CD4-positive, alpha-beta T cell treated with Interleukin-17A for 4 hours (primary cell): ENCODE data around the gene RUNDC3A.
"Not testable (repeated sequence)": the region's sequence is repeated elsewhere in the genome, so short reads cannot be mapped to it uniquely, and the experiment has no call there.

ENCODE experiments used
- DNase-seq: peaks from one replicate; pipeline ENCODE4 v3.0.0-alpha.2; 2020; ENCODE audit warnings: mixed read lengths

The RUNDC3A gene

GRCh38 chr17:44321246-44322120 lies 13.1 kb downstream of the RUNDC3A start:
- no peak for DNase-seq

DNA sequence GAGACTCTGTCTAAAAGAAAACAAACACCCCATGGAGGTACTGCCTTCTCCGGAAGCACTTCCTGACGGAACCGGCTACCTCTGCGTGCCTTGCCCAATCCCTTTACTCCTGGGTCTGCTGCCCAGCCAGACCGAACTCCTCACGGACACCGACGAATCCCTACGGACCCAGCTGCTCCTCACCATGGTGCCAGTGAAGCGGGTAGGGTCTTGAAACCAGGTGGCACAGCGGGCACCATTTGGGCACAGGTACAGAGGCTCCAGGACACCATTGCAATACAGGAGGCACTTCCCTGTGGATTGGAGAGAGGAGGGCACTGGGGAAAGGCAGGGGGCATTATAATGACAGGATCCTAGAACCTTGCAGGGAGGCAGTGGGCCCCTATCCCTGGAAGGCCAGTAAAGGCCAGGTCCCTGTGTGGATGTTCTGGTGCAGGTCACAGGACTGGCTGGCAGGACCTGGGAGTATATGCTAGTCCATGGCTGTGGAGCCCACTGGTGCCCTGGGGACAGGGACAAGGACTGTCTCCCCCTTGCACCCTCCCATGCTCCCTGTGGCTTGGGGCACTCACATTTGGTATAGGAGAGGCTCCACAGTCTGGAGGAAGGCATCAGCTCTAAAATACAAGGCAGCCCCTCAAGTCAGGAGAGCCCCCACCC lies 14.0 kb downstream of the RUNDC3A start:
- DNase-seq: no peak

DNA sequence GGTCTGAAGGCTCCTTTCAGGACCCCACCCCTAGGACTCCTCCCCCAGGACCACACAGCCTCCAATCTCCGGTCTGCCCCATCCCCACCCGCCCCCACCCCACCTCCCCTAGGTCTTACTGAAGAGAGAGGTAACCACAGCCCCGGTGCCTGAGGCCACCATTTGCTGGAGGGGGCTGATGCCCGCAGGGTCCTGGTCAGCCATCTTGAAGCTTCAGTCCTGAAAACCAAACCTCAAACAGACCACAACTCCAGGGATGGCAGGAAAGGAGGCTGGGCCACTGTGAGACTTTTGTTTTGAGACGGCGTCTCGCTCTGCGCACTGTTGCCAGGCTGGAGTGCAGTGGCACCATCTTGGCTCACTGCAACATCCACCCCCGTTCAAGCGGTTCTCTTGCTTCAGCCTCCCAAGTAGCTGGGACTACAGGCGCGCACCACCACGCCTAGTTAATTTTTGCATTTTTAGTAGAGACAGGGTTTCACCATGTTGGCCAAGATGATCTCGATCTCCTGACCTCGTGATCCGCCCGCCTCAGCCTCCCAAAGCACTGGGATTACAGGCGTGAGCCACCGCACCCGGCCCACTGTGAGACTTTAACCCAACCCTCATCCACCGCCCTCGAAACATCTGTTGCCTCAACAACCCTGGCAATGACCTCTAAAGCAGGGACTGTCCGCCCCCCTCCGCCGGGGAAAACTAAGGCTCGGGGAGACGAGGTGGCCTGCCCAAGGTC lies 15.1 kb downstream of the RUNDC3A start:
- DNase-seq: no peak

DNA sequence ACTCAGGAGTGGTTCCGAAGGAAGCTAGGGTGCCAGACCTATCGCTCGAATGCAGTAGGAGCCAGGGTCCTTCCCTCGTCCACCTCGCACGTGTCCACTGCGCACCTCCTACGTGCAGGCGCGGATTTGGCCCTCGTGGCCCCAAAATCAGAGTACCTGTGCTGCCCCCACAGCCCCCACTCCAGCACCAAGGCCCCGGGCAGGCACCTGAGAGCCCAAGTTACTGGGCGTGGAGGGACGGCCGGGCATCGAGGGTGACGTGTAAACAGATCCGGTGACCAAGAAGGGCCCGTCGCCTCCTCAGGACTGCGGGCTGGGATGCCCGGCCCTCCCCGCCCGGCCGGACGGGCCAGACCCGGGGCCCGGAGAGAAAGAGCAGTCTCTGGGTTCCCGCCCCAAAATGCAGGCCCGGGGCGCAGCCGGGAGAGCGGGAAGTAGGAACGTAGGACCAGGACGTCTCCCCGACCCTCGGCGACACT lies 15.7 kb downstream of the RUNDC3A start:
- no peak for DNase-seq

DNA sequence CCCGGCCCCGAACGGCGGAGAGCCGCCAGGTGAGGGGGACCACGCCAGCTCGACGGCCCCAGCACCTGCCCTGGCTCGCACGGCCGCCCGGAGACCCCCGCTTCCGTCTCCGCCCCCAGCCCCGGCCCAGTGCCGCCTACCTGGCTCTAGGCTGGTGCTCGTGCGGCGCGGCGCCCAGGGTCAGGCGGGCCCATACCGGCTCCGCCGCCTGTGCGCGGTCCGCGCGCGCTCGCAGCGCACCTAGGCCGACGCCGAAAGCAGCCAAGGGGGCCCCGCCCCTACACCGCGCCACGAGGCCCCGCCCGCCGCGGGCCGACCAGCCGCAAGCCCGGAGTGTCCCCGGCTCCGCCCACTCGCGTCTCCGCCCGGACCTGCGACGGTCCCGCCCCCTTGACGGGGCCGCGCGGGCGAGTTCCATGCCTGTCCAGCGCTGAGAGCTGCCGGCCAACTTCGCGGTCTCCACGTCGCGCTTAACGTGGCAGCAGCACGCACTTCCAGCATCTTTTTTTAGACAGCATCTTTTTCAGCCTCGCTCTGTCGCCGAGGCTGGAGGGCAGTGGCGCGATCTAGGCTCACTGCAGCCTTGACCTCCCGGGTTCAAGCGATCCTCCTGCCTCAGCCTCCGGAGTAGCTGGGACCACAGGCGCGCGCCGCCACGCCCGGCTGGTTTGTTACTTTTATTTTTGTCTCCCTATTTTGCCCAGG lies 16.3 kb downstream of the RUNDC3A start, which contains the start of gene SLC25A39:
SLC25A39 (minus strand) TSS at position 253 of the 705 bp plus-strand sequence. CDS start 1,261 bp downstream, outside the sequence.
- peak; percentile 97 for DNase-seq

GRCh38 chr17:44326861-44327444 lies 18.6 kb downstream of the RUNDC3A start:
- DNase-seq: peak; percentile 95

DNA sequence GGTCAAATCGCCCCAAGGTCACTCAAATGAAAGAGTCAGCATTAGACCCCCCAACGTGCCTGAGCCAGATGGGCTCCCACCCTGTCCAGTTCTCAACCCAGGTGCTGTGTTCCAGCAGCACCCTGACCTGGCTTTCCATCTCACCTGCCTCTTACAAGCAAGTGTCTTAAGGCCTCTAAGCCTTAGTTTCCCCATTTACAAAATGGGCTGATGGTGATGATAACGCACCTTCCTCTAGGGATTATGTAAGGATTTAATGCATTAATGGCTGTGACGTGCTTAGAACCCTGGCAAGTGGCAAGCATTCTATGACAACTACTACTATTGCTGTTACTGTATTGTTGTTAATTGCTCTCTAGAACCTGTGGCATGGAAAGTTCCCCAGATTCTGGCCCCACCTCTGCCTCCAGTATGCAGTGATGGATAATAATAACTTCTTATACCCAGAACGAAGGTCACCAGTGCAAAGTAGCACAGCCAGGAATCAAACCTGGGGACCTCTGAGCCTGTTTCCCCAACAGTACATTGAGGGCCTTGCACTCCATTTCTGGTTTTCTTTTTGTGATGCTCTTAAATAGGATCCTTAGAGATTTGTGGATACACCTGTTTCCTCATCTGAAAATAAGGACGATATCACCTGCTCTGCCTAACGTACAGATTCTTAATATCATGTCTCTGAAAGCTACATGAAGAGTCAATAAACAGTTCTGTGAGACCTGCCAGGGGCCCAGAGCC lies 19.5 kb downstream of the RUNDC3A start:
- no peak for DNase-seq

- DNase-seq: not testable (repeated sequence)
Measured at GRCh38 chr17:44329516-44329915, 21.1 kb downstream of the RUNDC3A start.

GRCh38 chr17:44330263-44330662 lies 21.9 kb downstream of the RUNDC3A start:
- not testable (repeated sequence) for DNase-seq

- DNase-seq: peak; percentile 78
Measured at GRCh38 chr17:44331249-44331760, 22.9 kb downstream of the RUNDC3A start.

GRCh38 chr17:44333371-44333770 lies 25.0 kb downstream of the RUNDC3A start:
- DNase-seq: no peak

DNA sequence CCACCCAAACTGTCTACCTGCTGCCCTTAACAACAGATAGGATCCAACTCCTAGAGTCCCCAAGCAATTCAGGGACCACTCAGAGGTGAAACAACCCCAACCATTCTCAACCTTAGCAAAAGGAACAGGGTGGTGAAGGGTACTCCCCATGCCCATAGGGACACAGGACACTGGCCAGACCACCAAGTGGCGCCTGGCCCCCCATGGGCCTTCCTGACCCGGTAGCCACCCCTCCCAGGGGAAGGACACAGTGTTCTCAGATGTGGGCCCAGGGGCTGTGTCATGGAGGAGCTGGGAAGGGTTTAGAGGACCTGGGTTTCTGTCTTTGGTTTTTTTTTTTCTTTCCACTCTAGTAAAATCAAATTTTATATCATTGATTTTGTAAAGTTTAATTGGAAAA lies 25.9 kb downstream of the RUNDC3A start:
- DNase-seq: no peak

DNA sequence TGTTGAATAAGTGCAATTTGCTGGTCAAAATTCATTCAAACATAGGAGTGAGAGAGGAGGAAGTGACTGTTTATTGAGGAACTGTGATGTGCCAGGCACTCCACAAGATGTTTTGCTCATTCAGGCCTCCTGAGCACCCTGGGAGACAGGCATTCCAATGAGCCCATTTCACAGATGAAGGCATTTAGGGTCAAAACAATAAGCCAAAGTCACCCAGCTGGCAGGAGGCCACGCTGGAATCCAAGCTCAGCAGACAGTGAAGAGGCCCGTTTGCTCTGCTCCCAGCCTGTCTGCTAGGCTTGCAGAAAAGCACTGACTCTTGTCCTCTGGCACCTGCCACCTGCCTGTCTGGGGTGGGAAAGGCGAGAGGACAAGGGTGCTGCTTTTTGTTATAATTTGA lies 26.3 kb downstream of the RUNDC3A start:
- DNase-seq: no peak

DNA sequence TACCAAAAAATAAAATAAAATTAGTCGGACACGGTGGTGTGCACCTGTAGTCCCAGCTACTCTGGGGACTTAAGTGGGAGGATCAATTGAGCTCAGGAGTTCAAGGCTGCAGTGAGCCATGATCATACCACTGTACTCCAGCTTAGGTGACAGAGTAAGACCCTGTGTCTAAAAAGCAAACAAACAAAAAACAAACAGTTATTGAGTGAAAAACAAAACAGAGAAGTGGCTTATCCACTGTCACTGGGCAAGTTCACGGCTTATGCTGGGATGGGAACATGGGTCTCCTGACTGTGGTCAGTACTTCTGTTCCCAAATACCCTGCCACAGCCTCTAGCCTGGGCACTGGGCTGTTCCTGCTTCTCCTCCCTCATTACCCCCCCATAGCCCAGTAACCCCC lies 27.2 kb downstream of the RUNDC3A start:
- no peak for DNase-seq

- no peak for DNase-seq
Measured at GRCh38 chr17:44335968-44336367, 27.6 kb downstream of the RUNDC3A start.

DNA sequence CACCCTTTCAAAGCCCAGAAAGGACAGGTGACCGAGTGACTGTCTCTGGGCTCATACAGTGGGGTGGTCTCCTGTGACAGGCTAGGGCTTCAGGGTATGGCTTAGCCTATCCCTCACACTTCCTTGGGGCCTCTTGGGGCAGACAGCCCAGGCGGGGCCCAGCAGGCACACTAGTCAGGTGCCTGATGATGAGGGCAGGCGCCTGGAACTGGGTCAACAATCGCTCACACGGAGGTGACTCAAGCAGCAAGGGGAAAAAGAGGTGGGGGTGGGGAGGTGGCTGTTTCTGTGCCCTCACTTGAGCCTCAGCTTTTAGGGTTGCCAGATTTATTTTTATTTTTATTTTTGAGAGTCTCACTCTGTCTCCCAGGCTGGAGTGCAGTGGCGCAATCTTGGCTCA lies 30.3 kb downstream of the RUNDC3A start:
- DNase-seq: no peak

- DNase-seq: not testable (repeated sequence)
Measured at GRCh38 chr17:44340553-44340952, 32.2 kb downstream of the RUNDC3A start.

DNA sequence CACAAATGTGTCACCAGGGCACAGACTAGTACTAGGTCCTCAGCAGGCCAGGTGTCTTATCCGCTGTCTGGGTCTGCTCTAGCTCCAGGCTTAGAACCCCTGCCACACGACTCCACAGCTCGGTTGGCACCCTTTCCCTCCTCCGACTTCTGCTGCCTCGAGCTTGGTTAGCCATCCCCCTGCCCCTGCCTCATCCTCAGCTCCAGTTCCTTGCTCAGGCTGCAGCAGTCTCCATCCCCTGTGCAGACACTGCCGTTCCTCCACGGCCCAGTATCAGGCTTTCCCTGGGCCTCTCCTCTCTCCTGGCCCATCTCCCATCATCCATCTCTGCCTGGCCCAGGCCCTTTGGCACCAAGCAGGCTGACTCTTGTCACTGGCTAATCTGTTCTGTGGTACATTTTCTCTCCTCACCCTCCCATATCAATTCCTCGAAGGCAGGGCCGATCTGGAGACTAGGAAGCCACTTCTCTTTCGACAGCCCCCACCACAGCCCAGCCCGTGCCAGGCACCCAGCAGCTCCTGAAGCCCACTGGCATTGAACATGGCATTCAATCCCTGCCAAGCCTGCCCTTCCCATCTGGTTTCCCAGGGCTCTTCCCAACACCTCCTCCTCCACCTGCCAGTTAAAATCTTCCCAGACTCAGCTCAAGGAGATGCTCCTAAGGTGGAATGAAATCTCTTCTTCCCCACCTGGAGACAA lies 35.3 kb downstream of the RUNDC3A start:
- DNase-seq: no peak

- DNase-seq: peak; percentile 88
Measured at GRCh38 chr17:44344939-44345453, 36.6 kb downstream of the RUNDC3A start, which contains the start of gene GRN. TSS of gene GRN (plus strand) at chr17:44345302. CDS start at chr17:44349165, 3,863 bp downstream.

DNA sequence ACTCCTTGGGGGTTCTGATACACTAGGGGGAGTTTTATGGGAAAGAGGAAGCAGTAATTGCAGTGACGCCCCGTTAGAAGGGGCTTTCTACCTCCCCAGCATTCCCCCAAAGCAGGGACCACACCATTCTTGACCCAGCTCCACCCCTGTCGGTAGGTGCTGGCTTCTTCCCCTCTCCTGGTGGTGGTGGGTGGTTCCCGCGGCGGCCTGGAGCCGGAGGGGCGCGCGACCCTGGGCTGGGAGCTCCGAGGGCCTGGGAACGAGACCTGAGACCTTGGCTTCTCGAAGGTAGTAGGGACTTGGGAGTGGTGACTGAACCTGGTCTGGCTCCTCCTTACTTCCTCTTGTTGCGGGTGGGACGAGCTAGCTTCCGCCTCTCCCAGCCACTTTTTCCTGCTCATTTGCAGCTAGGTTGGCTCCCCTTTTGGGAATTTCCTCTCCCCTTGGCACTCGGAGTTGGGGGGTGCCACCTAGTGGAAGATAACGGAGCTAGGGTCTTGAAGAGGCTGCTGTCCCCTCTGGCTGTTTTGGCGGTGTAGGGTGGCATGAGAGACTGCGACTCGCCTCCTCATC lies 37.1 kb downstream of the RUNDC3A start:
- peak; percentile 59 for DNase-seq
